Gastrocnemius medialis (tissue), 4 donors: Measurements from ENCODE around the gene MDM2.

Source experiments
- CTCF ChIP-seq, 5 experiments: fragments of 450-650 bp in 3 of 5; fragments of 200-600 bp in 2 of 5; sonication (generic) in 2 of 5; IDR thresholded peaks in 4 of 5; conservative IDR thresholded peaks in 1 of 5; 1 replicate in 4 of 5; 2 replicates in 1 of 5; pipeline ENCODE4 v1.5.1; 2016 to 2019; ENCODE audit warnings: antibody characterized with exemption in 5 of 5, mild to moderate bottlenecking in 3 of 5, moderate library complexity in 3 of 5
- POLR2A ChIP-seq, 2 donors: fragments of 450-650 bp; IDR thresholded peaks; one replicate each; pipeline ENCODE4 v1.6.1; 2017; ENCODE audit warnings: antibody characterized with exemption in 2 of 2, mild to moderate bottlenecking in 2 of 2, moderate library complexity in 2 of 2

GRCh38 chr12:68844318-68844745 lies 36.4 kb downstream of the MDM2 start:
- no peak for TF ChIP-seq POLR2A (IDR thresholded peaks at IDR 0.05)
- no peak for TF ChIP-seq CTCF (IDR thresholded peaks at IDR 0.05 in 4 of 5, conservative IDR thresholded peaks at IDR 0.05 in 1 of 5)
